Stimulated activated naive CD8-positive, alpha-beta T cell treated with anti-CD3 and anti-CD28 coated beads, Interleukin-15, Interleukin-2, amounts not matched to agents 100 ng/mL and 50 ng/mL, for 24 hours (primary cell): ENCODE data around the gene HSPA14.
"Not testable (repeated sequence)": the region's sequence is repeated elsewhere in the genome, so short reads cannot be mapped to it uniquely, and the experiment has no call there.

Experiments
- H3K27ac Mint-ChIP-seq: one replicate; pipeline ENCODE4 v1.8.0; 2021; ENCODE audit warnings: mild to moderate bottlenecking, mixed read lengths
- H3K27me3 Mint-ChIP-seq: one replicate; pipeline ENCODE4 v1.8.0; 2021; ENCODE audit warnings: mixed read lengths
- H3K36me3 Mint-ChIP-seq: one replicate; pipeline ENCODE4 v1.8.0; 2021; ENCODE audit warnings: low read depth, mixed read lengths
- H3K4me1 Mint-ChIP-seq: one replicate; pipeline ENCODE4 v1.8.0; 2021; ENCODE audit warnings: low read depth, mixed read lengths
- H3K4me3 Mint-ChIP-seq: one replicate; pipeline ENCODE4 v1.8.0; 2021; ENCODE audit warnings: mild to moderate bottlenecking, mixed read lengths
- H3K9me3 Mint-ChIP-seq: one replicate; pipeline ENCODE4 v1.8.0; 2021; ENCODE audit warnings: mixed read lengths

The HSPA14 gene

DNA sequence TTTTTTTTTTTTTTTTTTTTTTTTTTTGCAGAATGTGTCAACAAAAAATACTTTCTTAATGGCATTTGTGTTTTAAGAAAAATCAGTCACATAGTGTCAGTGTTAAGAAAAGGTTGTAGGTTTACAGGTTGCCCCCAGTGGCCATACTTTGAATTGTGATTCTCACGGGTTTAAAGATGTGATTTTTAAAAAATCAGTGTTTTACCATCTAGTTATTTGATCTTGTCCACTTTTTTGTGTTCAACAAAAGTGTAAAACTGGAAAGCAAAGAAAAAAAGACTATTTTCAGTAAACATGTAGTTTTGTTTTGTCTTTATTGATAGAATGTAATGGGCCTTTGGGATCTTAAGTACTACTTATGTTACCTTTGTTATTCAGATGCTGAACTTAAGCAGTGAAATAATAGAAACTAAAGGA, 66.2 kb downstream of the HSPA14 start:
- Mint-ChIP-seq H3K27ac (no peak overlapping the region), H3K27me3 (no peaks in the 10 kb centered on the region), H3K4me1 (peaks cover 4% of the 10 kb centered on the region), H3K9me3 (no peaks in the 10 kb centered on the region), H3K36me3 (peaks cover 74% of the 10 kb centered on the region), H3K4me3 (no peak overlapping the region)

DNA sequence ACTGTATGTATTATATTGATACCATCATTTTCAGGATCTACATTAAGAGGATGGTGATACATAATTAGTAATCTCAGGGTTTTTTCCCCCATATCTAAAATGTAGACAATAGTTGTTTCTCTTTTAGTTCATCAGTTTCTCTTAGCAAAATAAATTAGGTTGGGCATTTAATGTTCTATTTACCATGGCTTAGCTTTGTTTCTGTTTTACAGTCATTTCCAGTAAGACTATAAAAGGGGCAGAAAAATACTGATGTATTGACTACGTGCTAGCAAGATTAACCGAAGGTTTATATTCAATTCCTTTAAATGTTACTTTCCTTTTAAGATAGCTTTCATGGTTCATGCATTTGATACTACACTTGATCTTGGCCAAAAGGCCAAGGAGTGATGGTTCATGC, 66.8 kb downstream of the HSPA14 start:
- H3K4me1 Mint-ChIP-seq = peaks cover 4% of the 10 kb centered on the region
- peaks cover 79% of the 10 kb centered on the region for H3K36me3 Mint-ChIP-seq
- H3K27me3 Mint-ChIP-seq = no peaks in the 10 kb centered on the region
- H3K4me3 Mint-ChIP-seq = no peak overlapping the region
- H3K9me3 Mint-ChIP-seq = no peaks in the 10 kb centered on the region
- H3K27ac Mint-ChIP-seq = no peak overlapping the region

GRCh38 chr10:14905890-14906289, 67.8 kb downstream of the HSPA14 start:
- Mint-ChIP-seq H3K4me1 (peaks cover 4% of the 10 kb centered on the region), H3K9me3 (no peaks in the 10 kb centered on the region), H3K27me3 (no peaks in the 10 kb centered on the region), H3K36me3 (peaks cover 80% of the 10 kb centered on the region), H3K4me3 (no peak overlapping the region), H3K27ac (no peak overlapping the region)

DNA sequence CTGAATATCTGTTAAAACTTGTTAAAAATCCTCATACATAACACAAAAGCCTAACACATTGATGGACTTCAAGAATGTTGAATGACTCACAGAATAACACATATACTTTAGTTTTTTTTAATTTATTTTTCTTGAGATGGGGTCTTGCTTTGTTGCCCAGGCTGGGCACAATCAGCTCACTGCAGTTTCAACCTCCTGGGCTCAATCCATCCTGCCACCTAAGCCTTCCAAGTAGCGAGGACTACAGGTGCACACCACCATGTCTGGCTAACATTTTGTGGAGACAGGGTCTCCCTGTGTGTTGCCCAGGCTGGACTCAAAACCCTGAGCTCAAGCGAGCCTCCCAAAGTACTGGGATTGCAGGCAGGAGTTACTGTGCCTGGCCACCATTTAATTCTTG, 68.7 kb downstream of the HSPA14 start:
- peaks cover 7% of the 10 kb centered on the region for H3K4me1 Mint-ChIP-seq
- no peaks in the 10 kb centered on the region for H3K9me3 Mint-ChIP-seq
- peaks cover 86% of the 10 kb centered on the region for H3K36me3 Mint-ChIP-seq
- H3K27ac Mint-ChIP-seq = no peak overlapping the region
- H3K4me3 Mint-ChIP-seq = no peak overlapping the region
- H3K27me3 Mint-ChIP-seq = no peaks in the 10 kb centered on the region

- H3K4me3 Mint-ChIP-seq, H3K4me1 Mint-ChIP-seq, H3K27ac Mint-ChIP-seq, H3K27me3 Mint-ChIP-seq, H3K9me3 Mint-ChIP-seq: not testable (repeated sequence)
- H3K36me3 Mint-ChIP-seq = peaks cover 90% of the 10 kb centered on the region
Observed at GRCh38 chr10:14907591-14907990, 69.5 kb downstream of the HSPA14 start.

GRCh38 chr10:14909101-14909500, 71.0 kb downstream of the HSPA14 start:
- Mint-ChIP-seq H3K36me3 (peaks cover 91% of the 10 kb centered on the region), H3K27me3 (no peaks in the 10 kb centered on the region), H3K9me3 (no peaks in the 10 kb centered on the region), H3K4me3 (no peak overlapping the region), H3K4me1 (peaks cover 12% of the 10 kb centered on the region), H3K27ac (no peak overlapping the region)

- Mint-ChIP-seq H3K27me3 (no peaks in the 10 kb centered on the region), H3K9me3 (no peaks in the 10 kb centered on the region), H3K4me3 (no peak overlapping the region), H3K36me3 (peaks cover 90% of the 10 kb centered on the region), H3K4me1 (peaks cover 18% of the 10 kb centered on the region), H3K27ac (no peak overlapping the region)
Observed at GRCh38 chr10:14910953-14911352, 72.8 kb downstream of the HSPA14 start.

DNA sequence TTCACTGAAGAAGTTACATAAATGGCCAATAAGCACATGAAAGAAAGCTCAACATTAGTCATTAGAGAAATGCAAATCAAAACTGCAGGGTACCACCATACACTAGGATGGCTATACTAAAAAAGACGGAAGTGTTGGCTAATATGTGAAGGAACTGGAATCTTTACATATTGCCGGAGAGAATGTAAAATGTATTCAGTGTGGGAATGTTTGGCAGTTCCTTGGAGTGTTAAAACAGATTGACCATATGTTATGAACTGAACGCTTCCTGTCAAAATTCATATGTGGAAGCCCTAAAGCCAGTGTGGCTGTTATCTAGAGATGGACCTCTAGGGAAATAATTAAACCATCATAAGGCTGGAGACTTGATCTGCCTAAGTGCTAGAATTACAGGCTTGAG, 73.7 kb downstream of the HSPA14 start:
- H3K4me1 Mint-ChIP-seq = peaks cover 15% of the 10 kb centered on the region
- H3K27ac Mint-ChIP-seq = no peak overlapping the region
- H3K9me3 Mint-ChIP-seq = no peaks in the 10 kb centered on the region
- no peaks in the 10 kb centered on the region for H3K27me3 Mint-ChIP-seq
- no peak overlapping the region for H3K4me3 Mint-ChIP-seq
- H3K36me3 Mint-ChIP-seq = peaks cover 89% of the 10 kb centered on the region

DNA sequence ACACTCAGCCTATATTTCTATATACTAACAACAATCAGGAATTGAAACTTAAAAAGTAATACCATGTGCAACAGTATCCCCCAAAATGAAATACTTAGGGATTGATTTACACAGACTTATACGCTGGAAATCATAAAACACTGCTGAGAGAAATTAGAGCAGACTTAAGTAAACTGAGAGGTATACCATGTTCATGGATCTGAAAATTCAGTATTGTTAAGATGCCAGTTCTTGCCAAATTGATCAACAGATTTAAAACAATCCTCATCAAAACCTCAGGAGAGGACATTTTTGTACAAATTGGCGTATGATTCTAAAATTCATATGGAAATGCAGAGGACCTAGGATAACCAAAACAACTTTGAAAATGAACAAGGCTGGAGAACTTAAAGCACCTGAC, 78.5 kb downstream of the HSPA14 start:
- no peak overlapping the region for H3K4me3 Mint-ChIP-seq
- H3K27ac Mint-ChIP-seq = no peak overlapping the region
- H3K36me3 Mint-ChIP-seq = peaks cover 90% of the 10 kb centered on the region
- no peaks in the 10 kb centered on the region for H3K27me3 Mint-ChIP-seq
- H3K9me3 Mint-ChIP-seq = peaks cover 9% of the 10 kb centered on the region
- H3K4me1 Mint-ChIP-seq = peaks cover 12% of the 10 kb centered on the region

DNA sequence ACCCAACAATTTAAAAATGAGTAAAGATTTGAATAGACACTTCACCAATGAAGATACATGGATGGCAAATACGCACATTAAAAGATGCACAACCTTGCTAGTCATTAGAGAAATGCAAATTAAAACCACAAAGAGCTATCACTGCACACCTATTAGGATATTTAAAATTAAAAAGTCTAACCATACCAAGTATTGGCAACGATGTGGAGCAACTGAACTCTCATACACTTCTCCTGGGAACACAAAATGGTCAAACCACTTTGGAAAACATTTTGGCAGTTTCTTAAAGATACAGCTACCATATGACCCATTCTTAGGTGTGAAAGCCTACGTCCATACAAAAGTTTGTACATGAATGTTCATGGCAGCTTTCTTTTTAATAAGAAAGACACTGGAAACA, 79.7 kb downstream of the HSPA14 start:
- Mint-ChIP-seq H3K4me3 (no peak overlapping the region), H3K27me3 (no peaks in the 10 kb centered on the region), H3K36me3 (peaks cover 93% of the 10 kb centered on the region), H3K27ac (no peak overlapping the region), H3K4me1 (peaks cover 12% of the 10 kb centered on the region), H3K9me3 (peaks cover 9% of the 10 kb centered on the region)

GRCh38 chr10:14918964-14919363, 80.9 kb downstream of the HSPA14 start:
- no peaks in the 10 kb centered on the region for H3K27me3 Mint-ChIP-seq
- peaks cover 8% of the 10 kb centered on the region for H3K4me1 Mint-ChIP-seq
- peaks cover 9% of the 10 kb centered on the region for H3K9me3 Mint-ChIP-seq
- H3K27ac Mint-ChIP-seq = no peak overlapping the region
- H3K4me3 Mint-ChIP-seq = no peak overlapping the region
- H3K36me3 Mint-ChIP-seq = peaks cover 94% of the 10 kb centered on the region
